ENCODE data around the gene PCDHGA4. TPM values are rescaled to one million over a fixed set of nuclear protein-coding genes. Genes with fewer than 3 reads are reported as not detected.
A peak's percentile ranks its signal among the peaks of the same experiment; 100 is the strongest.
"Not testable (repeated sequence)": the region's sequence is repeated elsewhere in the genome, so short reads cannot be mapped to it uniquely, and the experiment has no call there.

PCDHGA4 gene
- total RNA-seq, 3 donors from 2014 or later = 0.90 to 4.6 (median 1.2) TPM

- intact Hi-C loops (cut with DNase I, micrococcal nuclease) = no loop called here
- Histone ChIP-seq H3K4me1 (ENCODE audit: low read depth) (no peaks in the 10 kb centered on the region), H3K4me3 (no peak overlapping the region), H3K36me3 (ENCODE audit: low read depth) (no peaks in the 10 kb centered on the region), H3K9me3 (peaks cover 83% of the 10 kb centered on the region)
- no peak for DNase-seq
- TF ChIP-seq, protein P1, sequence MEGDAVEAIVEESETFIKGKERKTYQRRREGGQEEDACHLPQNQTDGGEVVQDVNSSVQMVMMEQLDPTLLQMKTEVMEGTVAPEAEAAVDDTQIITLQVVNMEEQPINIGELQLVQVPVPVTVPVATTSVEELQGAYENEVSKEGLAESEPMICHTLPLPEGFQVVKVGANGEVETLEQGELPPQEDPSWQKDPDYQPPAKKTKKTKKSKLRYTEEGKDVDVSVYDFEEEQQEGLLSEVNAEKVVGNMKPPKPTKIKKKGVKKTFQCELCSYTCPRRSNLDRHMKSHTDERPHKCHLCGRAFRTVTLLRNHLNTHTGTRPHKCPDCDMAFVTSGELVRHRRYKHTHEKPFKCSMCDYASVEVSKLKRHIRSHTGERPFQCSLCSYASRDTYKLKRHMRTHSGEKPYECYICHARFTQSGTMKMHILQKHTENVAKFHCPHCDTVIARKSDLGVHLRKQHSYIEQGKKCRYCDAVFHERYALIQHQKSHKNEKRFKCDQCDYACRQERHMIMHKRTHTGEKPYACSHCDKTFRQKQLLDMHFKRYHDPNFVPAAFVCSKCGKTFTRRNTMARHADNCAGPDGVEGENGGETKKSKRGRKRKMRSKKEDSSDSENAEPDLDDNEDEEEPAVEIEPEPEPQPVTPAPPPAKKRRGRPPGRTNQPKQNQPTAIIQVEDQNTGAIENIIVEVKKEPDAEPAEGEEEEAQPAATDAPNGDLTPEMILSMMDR (IDR thresholded peaks at IDR 0.05) = no peak
- no peak for ATAC-seq
These were observed 19.8 kb downstream of the PCDHGA4 start for GRCh38 chr5:141374627-141375026.

- DNase-seq; ATAC-seq; H3K36me3 ChIP-seq (ENCODE audit: low read depth); H3K4me3 ChIP-seq; intact Hi-C loops (cut with DNase I, micrococcal nuclease); H3K4me1 ChIP-seq (ENCODE audit: low read depth): not testable (repeated sequence)
- peaks cover 81% of the 10 kb centered on the region for H3K9me3 ChIP-seq
These were observed 20.8 kb downstream of the PCDHGA4 start for GRCh38 chr5:141375444-141376155.

DNA sequence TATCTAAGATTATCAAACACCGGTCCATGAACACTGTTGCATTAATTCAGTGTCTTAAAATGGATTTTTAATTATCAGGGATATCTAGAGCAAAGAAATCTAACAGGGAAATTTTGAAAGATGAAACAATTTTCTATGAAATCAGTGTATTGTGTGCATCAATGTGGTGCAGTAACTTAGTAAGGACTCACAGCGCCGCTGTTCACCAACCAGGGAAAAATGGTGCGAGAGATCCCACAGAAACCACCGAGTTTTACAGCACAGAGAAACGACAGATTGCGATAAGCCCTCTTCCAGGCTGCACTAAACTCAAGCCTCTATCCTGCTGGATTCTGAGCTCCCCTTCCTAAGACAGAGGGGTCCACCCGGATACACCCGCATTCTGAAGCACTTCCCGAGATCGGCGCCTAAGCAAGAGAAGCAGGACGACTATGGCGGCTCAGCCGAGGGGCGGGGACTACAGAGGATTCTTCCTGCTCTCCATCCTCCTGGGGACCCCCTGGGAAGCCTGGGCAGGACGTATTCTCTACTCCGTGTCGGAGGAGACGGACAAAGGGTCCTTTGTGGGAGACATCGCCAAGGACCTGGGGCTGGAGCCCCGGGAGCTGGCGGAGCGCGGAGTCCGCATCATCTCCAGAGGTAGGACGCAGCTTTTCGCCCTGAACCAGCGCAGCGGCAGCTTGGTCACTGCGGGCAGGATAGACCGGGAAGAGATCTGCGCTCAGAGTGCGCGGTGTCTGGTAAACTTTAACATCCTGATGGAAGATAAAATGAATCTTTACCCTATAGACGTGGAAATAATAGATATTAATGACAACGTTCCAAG is 27.9 kb downstream of the PCDHGA4 start, which contains the start of gene PCDHGA7:
Gene PCDHGA7 (plus strand): TSS at position 274 of the 826 bp plus-strand sequence. CDS start 158 bp downstream, at position 432.
- no peaks in the 10 kb centered on the region for H3K4me1 ChIP-seq (ENCODE audit: low read depth)
- DNase-seq (no peak), ATAC-seq (peak; percentile 22)
- peaks cover 77% of the 10 kb centered on the region for H3K9me3 ChIP-seq
- no peaks in the 10 kb centered on the region for H3K36me3 ChIP-seq (ENCODE audit: low read depth)
- intact Hi-C loops (cut with DNase I, micrococcal nuclease) = no loop called here
- no peak within 1 kb of the TSS for H3K4me3 ChIP-seq
- TF ChIP-seq, protein P1 (IDR thresholded peaks at IDR 0.05) = no peak

- Histone ChIP-seq H3K4me1 (ENCODE audit: low read depth) (no peaks in the 10 kb centered on the region), H3K36me3 (ENCODE audit: low read depth) (no peaks in the 10 kb centered on the region), H3K4me3 (no peak overlapping the region), H3K9me3 (peaks cover 74% of the 10 kb centered on the region)
- DNase-seq (no peak), ATAC-seq (no peak)
- TF ChIP-seq, protein P1 (IDR thresholded peaks at IDR 0.05) = no peak
- intact Hi-C loops (cut with DNase I, micrococcal nuclease) = no loop called here
These were observed 28.5 kb downstream of the PCDHGA4 start for GRCh38 chr5:141383345-141383744.

- intact Hi-C loops (cut with DNase I, micrococcal nuclease) = no loop called here
- DNase-seq = no peak
- ATAC-seq = no peak
- TF ChIP-seq, protein P1 (IDR thresholded peaks at IDR 0.05) = no peak
- peaks cover 88% of the 10 kb centered on the region for H3K9me3 ChIP-seq
- no peaks in the 10 kb centered on the region for H3K4me1 ChIP-seq (ENCODE audit: low read depth)
- H3K36me3 ChIP-seq (ENCODE audit: low read depth) = no peaks in the 10 kb centered on the region
- no peak overlapping the region for H3K4me3 ChIP-seq
These were observed 29.8 kb downstream of the PCDHGA4 start for GRCh38 chr5:141384471-141385267.

GRCh38 chr5:141387557-141388311 is 32.9 kb downstream of the PCDHGA4 start, which contains the start of gene PCDHGB4:
PCDHGB4 (plus strand) TSS chr5:141387698; CDS start chr5:141387885, 187 bp downstream.
- H3K9me3 ChIP-seq = peaks cover 92% of the 10 kb centered on the region
- ATAC-seq (peak; percentile 63), DNase-seq (peak in 1 of 3 donors; percentile 21)
- H3K36me3 ChIP-seq (ENCODE audit: low read depth); H3K4me1 ChIP-seq (ENCODE audit: low read depth); H3K4me3 ChIP-seq; intact Hi-C loops (cut with DNase I, micrococcal nuclease): not testable (repeated sequence)
